Upper lobe of right lung (tissue), 1 donor: ENCODE measurements around the gene TMEM178B. TPM values are rescaled to one million over a fixed set of nuclear protein-coding genes. Genes with fewer than 3 reads are reported as not detected.

Experiments
- ATAC-seq: fragments of 200-7000 bp; cut with Tn5 transposase; one replicate; pipeline ENCODE4 v1.9.1; 2020; ENCODE audit warnings: mild to moderate bottlenecking, moderate library complexity
- DNase-seq: peaks from one replicate; pipeline ENCODE4 v3.0.0-alpha.2; 2020
- H3K27ac ChIP-seq: fragments of 200-600 bp; one replicate; pipeline ENCODE4 v1.8.0; 2022
- H3K27me3 ChIP-seq: fragments of 200-600 bp; one replicate; pipeline ENCODE4 v1.8.0; 2022; ENCODE audit warnings: mild to moderate bottlenecking
- H3K36me3 ChIP-seq: fragments of 200-600 bp; one replicate; pipeline ENCODE4 v1.8.0; 2022
- H3K4me1 ChIP-seq: fragments of 200-600 bp; one replicate; pipeline ENCODE4 v1.8.0; 2022
- H3K4me3 ChIP-seq: fragments of 200-600 bp; one replicate; pipeline ENCODE4 v1.8.0; 2022; ENCODE audit warnings: mild to moderate bottlenecking
- H3K9me3 ChIP-seq: fragments of 200-600 bp; one replicate; pipeline ENCODE4 v1.8.0; 2022
- intact Hi-C: fragments of 100-400 bp; cut with DNase I; formaldehyde crosslinking; loops from one replicate; pipeline ENCODE4 v1.11.0; 2022
- total RNA-seq: library from RNA; stranded (reverse); fragmentation: NEBNext Ultra II Directional; extraction: Animal tissue kit (Norgen Biotek cat#: 25700); gene quantifications from one replicate; pipeline ENCODE4 v1.2.1, GENCODE V29; 2021
- TF ChIP-seq, protein P1 (sequence below): fragments of 200-600 bp; IDR thresholded peaks from one replicate; pipeline ENCODE4 v1.8.0; 2022; ENCODE audit warnings: antibody characterized with exemption
- donor health status: DM: no; HTN: yes; CAD: no; lungs with severe emphysema.

Gene TMEM178B
- total RNA-seq, 1 donor from 2014 or later, result 1.4 TPM

DNA sequence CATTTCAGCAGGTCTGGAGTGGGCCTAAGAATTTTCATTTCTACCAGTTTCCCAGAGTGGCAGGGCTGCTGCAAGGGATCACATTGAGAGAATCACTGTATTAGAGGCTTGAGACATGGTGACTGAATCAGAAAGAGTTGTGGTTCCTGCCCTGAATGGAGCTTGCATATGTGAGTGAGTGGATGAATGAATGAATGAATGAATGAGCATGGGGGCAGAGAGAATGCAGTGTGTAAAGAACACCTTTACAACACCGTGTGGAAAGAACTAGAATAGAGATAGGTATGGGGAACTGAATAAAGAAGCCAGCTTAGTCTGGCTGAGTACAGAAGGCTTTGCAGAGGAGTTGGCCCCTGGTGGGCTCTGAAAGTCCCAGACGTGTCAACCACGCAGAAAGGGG, 334.6 kb downstream of the TMEM178B start:
- DNase-seq (no peak), ATAC-seq (no peak)
- intact Hi-C loops, result no loop called here
- TF ChIP-seq, protein P1, sequence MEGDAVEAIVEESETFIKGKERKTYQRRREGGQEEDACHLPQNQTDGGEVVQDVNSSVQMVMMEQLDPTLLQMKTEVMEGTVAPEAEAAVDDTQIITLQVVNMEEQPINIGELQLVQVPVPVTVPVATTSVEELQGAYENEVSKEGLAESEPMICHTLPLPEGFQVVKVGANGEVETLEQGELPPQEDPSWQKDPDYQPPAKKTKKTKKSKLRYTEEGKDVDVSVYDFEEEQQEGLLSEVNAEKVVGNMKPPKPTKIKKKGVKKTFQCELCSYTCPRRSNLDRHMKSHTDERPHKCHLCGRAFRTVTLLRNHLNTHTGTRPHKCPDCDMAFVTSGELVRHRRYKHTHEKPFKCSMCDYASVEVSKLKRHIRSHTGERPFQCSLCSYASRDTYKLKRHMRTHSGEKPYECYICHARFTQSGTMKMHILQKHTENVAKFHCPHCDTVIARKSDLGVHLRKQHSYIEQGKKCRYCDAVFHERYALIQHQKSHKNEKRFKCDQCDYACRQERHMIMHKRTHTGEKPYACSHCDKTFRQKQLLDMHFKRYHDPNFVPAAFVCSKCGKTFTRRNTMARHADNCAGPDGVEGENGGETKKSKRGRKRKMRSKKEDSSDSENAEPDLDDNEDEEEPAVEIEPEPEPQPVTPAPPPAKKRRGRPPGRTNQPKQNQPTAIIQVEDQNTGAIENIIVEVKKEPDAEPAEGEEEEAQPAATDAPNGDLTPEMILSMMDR, result no peak
- no peaks in the 10 kb centered on the region for H3K27me3 ChIP-seq
- H3K36me3 ChIP-seq, result no peaks in the 10 kb centered on the region
- H3K9me3 ChIP-seq, result no peaks in the 10 kb centered on the region
- no peak overlapping the region for H3K4me3 ChIP-seq
- no peak overlapping the region for H3K27ac ChIP-seq
- H3K4me1 ChIP-seq, result no peaks in the 10 kb centered on the region

DNA sequence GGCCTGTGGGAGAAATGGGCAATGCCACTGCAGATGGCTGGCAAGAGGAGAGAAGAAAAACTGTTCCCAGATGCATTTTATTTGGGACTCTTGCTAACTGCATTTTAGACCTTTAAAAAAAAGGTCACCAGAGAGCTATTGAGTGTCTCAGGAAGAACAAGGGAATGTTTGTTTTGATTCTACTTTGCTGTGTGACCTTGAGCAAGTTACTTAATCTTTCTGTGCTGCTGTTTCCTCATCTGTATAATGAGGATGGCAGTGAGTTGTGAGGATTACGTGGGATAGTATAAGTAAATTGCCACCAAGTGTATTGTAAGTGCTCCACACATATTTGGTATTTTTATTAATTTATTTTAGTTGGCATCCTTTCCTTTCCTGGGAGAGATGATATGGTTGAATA, 335.4 kb downstream of the TMEM178B start:
- Histone ChIP-seq H3K36me3 (no peaks in the 10 kb centered on the region), H3K4me3 (no peak overlapping the region), H3K27me3 (no peaks in the 10 kb centered on the region), H3K9me3 (no peaks in the 10 kb centered on the region), H3K27ac (no peak overlapping the region), H3K4me1 (no peaks in the 10 kb centered on the region)
- ATAC-seq, result no peak
- no peak for DNase-seq
- TF ChIP-seq, protein P1, result no peak
- intact Hi-C loops, result no loop called here

DNA sequence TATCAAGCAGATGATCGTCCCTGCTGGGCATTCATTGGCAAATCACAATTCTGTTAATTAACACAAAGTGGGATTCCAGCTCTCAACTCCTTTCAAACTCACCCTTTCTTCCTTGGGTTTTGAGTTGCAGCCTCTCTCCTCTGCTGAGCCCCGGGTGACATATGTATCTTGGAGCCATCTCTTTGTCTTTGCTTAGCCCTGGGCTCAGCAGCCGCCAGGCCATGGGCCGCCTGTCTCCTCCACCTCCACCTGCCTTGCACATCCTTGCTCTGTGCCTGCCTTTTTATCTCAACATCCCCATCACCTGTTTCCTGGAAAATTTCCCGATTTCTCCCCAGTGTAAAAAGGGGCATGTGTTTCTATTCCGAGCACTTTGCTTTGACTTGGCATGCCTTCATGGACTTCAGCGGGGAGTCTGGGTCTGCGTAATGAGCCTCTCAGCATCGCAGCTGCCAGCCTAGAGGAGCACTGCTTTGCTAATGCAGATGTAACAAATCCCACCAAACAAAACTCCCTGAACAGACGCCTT, 336.0 kb downstream of the TMEM178B start:
- DNase-seq, result no peak
- intact Hi-C loops, result no loop called here
- H3K27ac ChIP-seq, result no peak overlapping the region

DNA sequence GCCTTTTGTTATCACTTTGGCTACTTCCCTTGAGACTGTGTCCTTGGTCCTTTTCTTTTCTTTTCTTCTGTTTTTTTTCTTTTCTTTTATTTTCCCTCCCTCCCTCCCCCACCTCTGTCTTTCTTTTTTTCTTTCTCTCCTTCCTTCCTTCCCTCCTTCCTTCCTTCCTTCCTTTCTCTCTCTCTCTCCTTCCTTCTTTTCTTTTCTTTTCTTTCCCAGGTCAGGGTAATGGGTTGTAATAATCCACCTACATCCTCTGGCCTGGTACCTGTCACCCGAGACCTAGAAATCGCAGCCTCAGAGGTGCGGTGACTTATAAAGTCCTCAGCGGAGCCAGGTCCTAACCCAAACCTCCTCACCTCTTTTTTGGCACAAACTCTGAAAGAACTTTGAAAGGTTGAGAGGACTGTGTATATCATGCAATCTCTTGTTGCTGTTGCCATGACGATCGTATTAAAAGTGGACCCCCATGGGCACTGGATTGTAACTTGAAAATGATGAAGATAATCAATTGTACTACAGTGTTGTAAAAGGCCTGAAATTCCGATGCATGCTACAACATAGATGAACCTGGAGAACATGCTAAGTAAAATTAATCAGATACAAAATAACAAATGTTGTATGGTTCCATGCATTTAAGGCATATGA, 336.6 kb downstream of the TMEM178B start:
- H3K27me3 ChIP-seq, result no peaks in the 10 kb centered on the region
- no peak overlapping the region for H3K4me3 ChIP-seq
- intact Hi-C loops, result no loop called here
- H3K4me1 ChIP-seq, result no peaks in the 10 kb centered on the region
- DNase-seq, result no peak
- TF ChIP-seq, protein P1, result no peak
- no peak for ATAC-seq
- no peak overlapping the region for H3K27ac ChIP-seq
- no peaks in the 10 kb centered on the region for H3K36me3 ChIP-seq
- no peaks in the 10 kb centered on the region for H3K9me3 ChIP-seq

More for the DNA sequence above, 336.0 kb downstream of the TMEM178B start:
- no peaks in the 10 kb centered on the region for H3K4me1 ChIP-seq
- ATAC-seq, result no peak
- TF ChIP-seq, protein P1, result no peak
- no peaks in the 10 kb centered on the region for H3K27me3 ChIP-seq
- H3K9me3 ChIP-seq, result no peaks in the 10 kb centered on the region
- H3K36me3 ChIP-seq, result no peaks in the 10 kb centered on the region
- H3K4me3 ChIP-seq, result no peak overlapping the region

DNA sequence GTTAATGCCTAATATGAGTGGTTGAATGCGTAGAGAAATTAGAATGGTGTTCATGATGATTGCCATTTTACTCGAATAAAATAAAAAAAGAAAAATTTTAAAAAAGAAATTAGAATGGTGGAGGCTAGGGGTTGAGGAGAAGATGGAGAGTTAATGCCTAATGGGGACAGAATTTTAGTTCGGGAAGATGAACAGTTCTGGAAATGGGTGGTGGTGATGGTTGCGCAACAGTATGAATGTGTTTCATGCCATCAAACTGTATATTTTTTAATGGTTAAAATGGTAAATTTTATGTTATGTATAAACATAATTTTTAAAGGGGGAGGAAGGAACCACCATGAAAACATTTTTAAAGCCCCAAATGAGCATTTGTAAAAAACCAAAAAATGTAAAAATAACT, 337.3 kb downstream of the TMEM178B start:
- no peaks in the 10 kb centered on the region for H3K36me3 ChIP-seq
- TF ChIP-seq, protein P1, result no peak
- no peak overlapping the region for H3K4me3 ChIP-seq
- no peaks in the 10 kb centered on the region for H3K4me1 ChIP-seq
- H3K27me3 ChIP-seq, result no peaks in the 10 kb centered on the region
- intact Hi-C loops, result no loop called here
- no peak overlapping the region for H3K27ac ChIP-seq
- no peaks in the 10 kb centered on the region for H3K9me3 ChIP-seq
- no peak for ATAC-seq
- no peak for DNase-seq
